PFSK-1 (cell line): ENCODE results near the gene IST1.

ENCODE experiments used
- FOXP2 ChIP-seq: optimal IDR thresholded peaks from 2 replicates; pipeline ENCODE3; 2011; ENCODE audit warnings: borderline replicate concordance, control low read depth, inconsistent platforms; ENCODE audit not compliant: insufficient read depth; ENCODE audit errors: extremely low read length, extremely low read depth
- POLR2AphosphoS5 ChIP-seq: IDR thresholded peaks from 2 replicates; pipeline ENCODE4 v1.6.1; 2012; ENCODE audit warnings: low read depth, mild to moderate bottlenecking, control low read depth, low read length, moderate library complexity
- SIN3A ChIP-seq: IDR thresholded peaks from 2 replicates; pipeline ENCODE4 v1.6.1; 2012; ENCODE audit warnings: mild to moderate bottlenecking, low read length, moderate library complexity, borderline replicate concordance; ENCODE audit not compliant: insufficient read depth
- TAF1 ChIP-seq: IDR thresholded peaks from 2 replicates; pipeline ENCODE4 v1.6.1; 2012; ENCODE audit warnings: low read length, control low read depth, borderline replicate concordance; ENCODE audit not compliant: insufficient read depth

- TF ChIP-seq SIN3A (no peak), POLR2AphosphoS5 (no peak), TAF1 (no peak), FOXP2 (no peak)
These were observed 42.8 kb upstream of the IST1 start for GRCh38 chr16:71852561-71852960.
